Thyroid gland (tissue), 4 donors: ENCODE measurements around the gene CCDC120. TPM values are rescaled to one million over a fixed set of nuclear protein-coding genes. Genes with fewer than 3 reads are reported as not detected.

Experiments
- DNase-seq, 2 donors: peaks; one replicate each; pipeline ENCODE4 v3.0.0-alpha.2; 2019
- H3K27ac ChIP-seq, 3 donors: fragments of 200-600 bp; sonication (generic); 1 replicate in 2 of 3; 2 replicates in 1 of 3; pipeline ENCODE4 v1.5.1; 2016 to 2019; ENCODE audit warnings: mild to moderate bottlenecking in 1 of 3, moderate library complexity in 1 of 3
- H3K27me3 ChIP-seq: fragments of 200-600 bp; sonication (generic); one replicate; pipeline ENCODE4 v1.5.1; 2019
- H3K36me3 ChIP-seq, 2 donors: fragments of 200-600 bp; sonication (generic); one replicate each; pipeline ENCODE4 v1.5.1; 2016 to 2019
- H3K4me1 ChIP-seq, 2 donors: fragments of 200-600 bp; sonication (generic); one replicate each; pipeline ENCODE4 v1.5.1; 2017 to 2019
- H3K4me3 ChIP-seq, 3 donors: fragments of 200-600 bp; sonication (generic); replicated peaks in 1 of 3; 1 replicate in 2 of 3; 2 replicates in 1 of 3; pipeline ENCODE4 v1.5.1; 2016; ENCODE audit warnings: mild to moderate bottlenecking in 1 of 3
- H3K9me3 ChIP-seq: fragments of 200-600 bp; sonication (generic); one replicate; pipeline ENCODE4 v1.5.1; 2017
- CTCF ChIP-seq, 6 experiments: fragments of 200-600 bp in 3 of 6; fragments of 450-650 bp in 3 of 6; sonication (generic) in 3 of 6; IDR thresholded peaks; one replicate each; pipeline ENCODE4 v1.5.1; 2016 to 2019; ENCODE audit warnings: antibody characterized with exemption in 6 of 6, mild to moderate bottlenecking in 2 of 6, inconsistent platforms in 1 of 6, moderate library complexity in 1 of 6
- POLR2A ChIP-seq, 2 donors: fragments of 450-650 bp; IDR thresholded peaks; one replicate each; pipeline ENCODE4 v1.6.1; 2017; ENCODE audit warnings: antibody characterized with exemption in 2 of 2, mild to moderate bottlenecking in 2 of 2, moderate library complexity in 1 of 2
- WGBS, 2 donors: methylation state at CpG; one replicate each; pipeline ENCODE4 v1.1.5; 2017; 5-methylcytosine and 5-hydroxymethylcytosine counted together
- intact Hi-C: fragments of 100-400 bp; cut with DNase I; formaldehyde crosslinking; loops from one replicate; pipeline ENCODE4 v1.15.1; 2023
- total RNA-seq, 4 donors: library from RNA; depleted of rRNA; stranded (reverse); fragments of >200 nt; gene quantifications; one replicate each; pipeline ENCODE4 v1.2.3, GENCODE V29; 2016

The CCDC120 gene
- total RNA-seq, 4 donors from 2014 or later: 5.1 to 14.4 (median 6.3) TPM

GRCh38 chrX:49053223-49054072 is 5.4 kb upstream of the CCDC120 start:
- 5 to 13% methylated on average over 2 to 3 of the region's 79 CpGs for WGBS, 2 donors
- Histone ChIP-seq H3K27ac (peak overlapping the region; percentile 74 to 84 (median 81)), H3K27me3 (no peaks in the 10 kb centered on the region), H3K4me3 (peak overlapping the region in 1 of 3 donors; percentile 43), H3K9me3 (no peaks in the 10 kb centered on the region), H3K4me1 (no peaks in the 10 kb centered on the region), H3K36me3 (no peaks in the 10 kb centered on the region)
- peak; percentile 60 to 63 for DNase-seq
- TF ChIP-seq CTCF (IDR thresholded peaks at IDR 0.05) (no peak), POLR2A (IDR thresholded peaks at IDR 0.05) (no peak)
- intact Hi-C loops: no loop called here

- DNase-seq: no peak
- Histone ChIP-seq H3K9me3 (no peaks in the 10 kb centered on the region), H3K4me1 (no peaks in the 10 kb centered on the region), H3K4me3 (peak overlapping the region in 1 of 3 donors; percentile 43), H3K36me3 (no peaks in the 10 kb centered on the region), H3K27me3 (no peaks in the 10 kb centered on the region), H3K27ac (peak overlapping the region; percentile 74 to 84 (median 81))
- TF ChIP-seq POLR2A (IDR thresholded peaks at IDR 0.05) (no peak), CTCF (IDR thresholded peaks at IDR 0.05) (no peak)
- intact Hi-C loops: no loop called here
- 87 to 93% methylated on average over 5 of the region's 5 CpGs for WGBS, 2 donors
Measured at GRCh38 chrX:49054073-49054762, 4.6 kb upstream of the CCDC120 start.

- H3K27ac ChIP-seq: peak overlapping the region in 2 of 3 donors; percentile 18 to 36
- H3K27me3 ChIP-seq: no peaks in the 10 kb centered on the region
- intact Hi-C loops: no loop called here
- DNase-seq: no peak
- H3K4me3 ChIP-seq: peak overlapping the region in 2 of 3 donors; percentile 6 to 36
- H3K9me3 ChIP-seq: no peaks in the 10 kb centered on the region
- H3K4me1 ChIP-seq: no peaks in the 10 kb centered on the region
- TF ChIP-seq CTCF (IDR thresholded peaks at IDR 0.05) (no peak), POLR2A (IDR thresholded peaks at IDR 0.05) (no peak)
- 7 to 24% methylated on average over 6 of the region's 6 CpGs for WGBS, 2 donors
- no peaks in the 10 kb centered on the region for H3K36me3 ChIP-seq
Measured at GRCh38 chrX:49059201-49059600, 402 bp downstream of the CCDC120 start.

GRCh38 chrX:49059681-49060085 is 884 bp downstream of the CCDC120 start:
- Histone ChIP-seq H3K4me3 (peak overlapping the region in 2 of 3 donors; percentile 6 to 36), H3K27me3 (no peaks in the 10 kb centered on the region), H3K27ac (peak overlapping the region in 1 of 3 donors; percentile 36), H3K4me1 (no peaks in the 10 kb centered on the region), H3K9me3 (no peaks in the 10 kb centered on the region), H3K36me3 (no peaks in the 10 kb centered on the region)
- peak in 1 of 2 donors; percentile 22 for DNase-seq
- 36% methylated on average over 4 of the region's 10 CpGs; no CpG with 5 or more reads in 1 of the 2 donors for WGBS, 2 donors
- TF ChIP-seq CTCF (IDR thresholded peaks at IDR 0.05): no peak
- no peak for TF ChIP-seq POLR2A (IDR thresholded peaks at IDR 0.05)
- intact Hi-C loops: no loop called here

- Histone ChIP-seq H3K4me1 (no peaks in the 10 kb centered on the region), H3K36me3 (no peaks in the 10 kb centered on the region), H3K4me3 (no peak overlapping the region), H3K9me3 (no peaks in the 10 kb centered on the region), H3K27ac (no peak overlapping the region), H3K27me3 (no peaks in the 10 kb centered on the region)
- intact Hi-C loops: no loop called here
- 76 to 82% methylated on average over 2 to 3 of the region's 3 CpGs for WGBS, 2 donors
- no peak for DNase-seq
- TF ChIP-seq CTCF (IDR thresholded peaks at IDR 0.05) (no peak), POLR2A (IDR thresholded peaks at IDR 0.05) (no peak)
Measured at GRCh38 chrX:49060914-49061313, 2.1 kb downstream of the CCDC120 start.
